GM10266 (cell line): ENCODE measurements around the gene CKAP2L.

ENCODE experiments used
- DNase-seq: peaks from one replicate; pipeline ENCODE4 v3.0.0; 2012; ENCODE audit errors: extremely low spot score
- CTCF ChIP-seq: IDR thresholded peaks from 2 replicates; pipeline ENCODE4 v1.5.1; 2012; ENCODE audit warnings: mild to moderate bottlenecking, low read depth; ENCODE audit not compliant: control insufficient read depth, insufficient read depth; ENCODE audit errors: missing control alignments

Gene CKAP2L

GRCh38 chr2:112730791-112731190 lies 33.6 kb downstream of the CKAP2L start:
- DNase-seq, result no peak
- TF ChIP-seq CTCF, result no peak

DNA sequence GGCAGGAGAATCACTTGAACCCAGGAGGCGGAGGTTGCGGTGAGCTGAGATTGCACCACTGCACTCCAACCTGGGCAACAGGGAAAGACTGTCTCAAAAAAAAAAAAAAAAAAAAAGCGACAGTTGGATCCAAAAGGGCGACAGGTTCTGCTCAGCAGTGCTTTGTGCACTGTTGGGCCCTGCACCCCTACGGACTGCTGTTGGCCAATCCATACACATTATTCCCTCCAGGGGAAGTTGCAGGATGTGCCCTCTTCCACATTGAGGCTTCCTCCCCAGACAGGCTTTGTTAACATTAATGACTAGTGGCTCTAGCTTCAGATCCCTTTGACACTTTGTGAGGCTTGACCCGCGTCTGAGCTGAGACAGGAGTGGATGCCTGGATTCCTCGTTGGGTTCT lies 34.2 kb downstream of the CKAP2L start:
- no peak for DNase-seq
- TF ChIP-seq CTCF, result no peak

DNA sequence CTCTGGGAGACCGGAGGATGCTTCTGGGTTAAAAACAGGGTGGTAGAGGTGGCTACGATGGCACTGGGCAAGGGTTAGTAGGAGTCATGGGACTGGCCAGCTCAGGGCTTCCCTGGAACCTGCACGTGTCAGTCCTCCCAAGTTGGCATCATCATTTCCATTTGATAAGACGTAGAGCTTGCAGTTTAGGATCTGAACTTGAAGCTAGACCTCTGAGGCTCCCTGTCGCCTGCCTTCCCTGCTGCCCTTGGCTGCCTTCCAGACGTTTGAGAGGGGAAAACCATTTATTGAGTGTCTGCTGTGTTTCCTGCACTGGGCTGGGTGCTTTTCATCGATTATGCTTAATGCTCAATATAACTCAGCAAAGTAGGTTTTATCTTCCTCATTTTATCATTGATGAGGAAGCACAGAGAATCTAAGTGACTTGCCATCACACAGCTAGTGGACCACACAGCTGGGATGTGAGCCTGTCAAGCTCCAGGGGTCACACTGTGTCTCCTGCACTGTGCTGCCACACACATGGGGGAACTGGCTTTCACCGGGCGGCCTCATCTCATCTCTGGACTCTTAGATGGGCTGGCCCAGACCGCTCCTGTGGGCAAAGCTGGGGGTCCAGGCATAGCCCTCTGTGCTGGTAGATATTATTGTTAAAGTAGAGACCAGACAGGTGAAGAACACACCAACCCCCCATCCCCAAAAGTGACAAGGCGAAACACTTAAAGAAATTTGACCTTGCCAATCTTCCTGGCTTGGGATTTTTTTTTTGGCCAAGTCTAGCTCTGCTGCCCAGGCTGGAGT lies 35.8 kb downstream of the CKAP2L start:
- no peak for DNase-seq
- no peak for TF ChIP-seq CTCF

DNA sequence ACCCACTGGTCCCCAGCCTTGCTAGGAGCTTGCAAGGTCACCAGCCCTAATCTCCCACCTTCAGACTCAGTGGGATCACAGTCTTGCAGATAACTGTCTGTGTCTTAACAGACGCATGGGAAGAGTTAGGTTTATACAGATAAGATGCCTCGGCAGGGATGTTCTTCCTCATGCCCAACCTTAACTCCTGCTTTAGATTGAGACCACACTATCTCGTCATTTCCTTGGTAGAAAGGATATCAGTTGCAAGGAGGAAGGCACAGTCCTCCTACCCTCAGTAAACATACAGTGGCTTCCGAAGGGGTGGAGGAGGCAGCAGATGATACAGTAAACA lies 36.4 kb downstream of the CKAP2L start:
- DNase-seq, result no peak
- no peak for TF ChIP-seq CTCF

GRCh38 chr2:112727276-112728028 lies 37.0 kb downstream of the CKAP2L start:
- no peak for TF ChIP-seq CTCF
- DNase-seq, result no peak

DNA sequence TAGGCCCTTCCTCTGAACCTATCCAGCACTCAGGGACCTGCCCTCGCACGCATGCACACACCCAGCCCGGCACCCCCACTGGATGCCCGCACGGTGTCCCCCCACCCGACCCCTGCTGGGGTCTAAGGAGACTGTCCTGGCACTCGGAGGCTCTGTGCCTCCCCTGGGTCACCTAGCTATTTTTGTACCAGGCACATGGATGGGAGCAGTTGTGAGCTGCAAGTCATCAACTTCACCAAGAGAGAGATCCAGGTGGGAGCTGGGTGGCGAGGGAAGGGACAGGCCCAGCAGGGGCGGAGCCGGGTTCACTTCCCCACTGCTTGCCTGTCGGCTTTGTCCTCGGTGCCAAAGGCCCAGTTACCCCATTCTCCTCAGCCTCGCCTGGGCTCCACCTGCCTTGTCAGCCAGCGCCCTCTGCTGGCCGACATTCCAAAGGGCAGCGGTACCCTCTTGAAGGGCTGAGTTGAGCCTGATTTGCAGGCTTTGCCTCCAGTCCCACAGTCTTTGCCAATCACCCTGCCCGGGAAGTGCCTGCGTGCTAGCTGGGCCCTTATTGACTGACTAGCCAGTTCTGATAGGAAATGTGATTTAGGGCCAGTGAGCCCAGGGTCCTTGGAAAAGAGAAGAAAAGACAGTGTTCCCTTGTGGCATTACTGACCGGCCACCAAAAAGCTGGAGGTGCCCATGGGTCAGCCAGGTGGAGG lies 37.8 kb downstream of the CKAP2L start:
- peak; percentile 97 for TF ChIP-seq CTCF
- peak; percentile 84 for DNase-seq
